H1 (cell line): ENCODE data around the gene SLCO4A1.

Experiments
- CEBPB ChIP-seq: IDR thresholded peaks from 2 replicates; pipeline ENCODE4 v1.6.1; 2012; ENCODE audit warnings: low read depth, low read length
- CHD2 ChIP-seq: IDR thresholded peaks from 2 replicates; pipeline ENCODE4 v1.6.1; 2012; ENCODE audit warnings: low read length, improper control_type of control experiment
- KDM4A ChIP-seq: IDR thresholded peaks from one replicate; pipeline ENCODE4 v1.7.1; 2012; ENCODE audit warnings: low read depth, mild to moderate bottlenecking, moderate library complexity, low read length, inconsistent platforms; ENCODE audit not compliant: severe bottlenecking
- POLR2A ChIP-seq, 2 experiments: IDR thresholded peaks; 1 replicate in 1 of 2; 2 replicates in 1 of 2; pipeline ENCODE4 v1.6.1; 2011; ENCODE audit warnings: low read depth in 2 of 2, low read length in 2 of 2, mild to moderate bottlenecking in 2 of 2; ENCODE audit errors: control extremely low read depth in 1 of 2
- POLR2AphosphoS5 ChIP-seq: IDR thresholded peaks from 2 replicates; pipeline ENCODE4 v1.6.1; 2011; ENCODE audit warnings: low read depth, low read length
- TF ChIP-seq, protein P1 (sequence below): IDR thresholded peaks from 2 replicates; pipeline ENCODE4 v1.6.1; 2012; ENCODE audit warnings: low read length, inconsistent platforms
- TF ChIP-seq, protein P2 (sequence below), 3 experiments: IDR thresholded peaks; 1 replicate in 2 of 3; 2 replicates in 1 of 3; pipeline versions ENCODE4 v1.5.1 to v1.6.1; 2011; ENCODE audit warnings: low read length in 3 of 3, mild to moderate bottlenecking in 3 of 3, inconsistent platforms in 2 of 3, low read depth in 1 of 3, moderate library complexity in 1 of 3; ENCODE audit not compliant: insufficient read depth in 1 of 3; ENCODE audit errors: control extremely low read depth in 1 of 3

DNA sequence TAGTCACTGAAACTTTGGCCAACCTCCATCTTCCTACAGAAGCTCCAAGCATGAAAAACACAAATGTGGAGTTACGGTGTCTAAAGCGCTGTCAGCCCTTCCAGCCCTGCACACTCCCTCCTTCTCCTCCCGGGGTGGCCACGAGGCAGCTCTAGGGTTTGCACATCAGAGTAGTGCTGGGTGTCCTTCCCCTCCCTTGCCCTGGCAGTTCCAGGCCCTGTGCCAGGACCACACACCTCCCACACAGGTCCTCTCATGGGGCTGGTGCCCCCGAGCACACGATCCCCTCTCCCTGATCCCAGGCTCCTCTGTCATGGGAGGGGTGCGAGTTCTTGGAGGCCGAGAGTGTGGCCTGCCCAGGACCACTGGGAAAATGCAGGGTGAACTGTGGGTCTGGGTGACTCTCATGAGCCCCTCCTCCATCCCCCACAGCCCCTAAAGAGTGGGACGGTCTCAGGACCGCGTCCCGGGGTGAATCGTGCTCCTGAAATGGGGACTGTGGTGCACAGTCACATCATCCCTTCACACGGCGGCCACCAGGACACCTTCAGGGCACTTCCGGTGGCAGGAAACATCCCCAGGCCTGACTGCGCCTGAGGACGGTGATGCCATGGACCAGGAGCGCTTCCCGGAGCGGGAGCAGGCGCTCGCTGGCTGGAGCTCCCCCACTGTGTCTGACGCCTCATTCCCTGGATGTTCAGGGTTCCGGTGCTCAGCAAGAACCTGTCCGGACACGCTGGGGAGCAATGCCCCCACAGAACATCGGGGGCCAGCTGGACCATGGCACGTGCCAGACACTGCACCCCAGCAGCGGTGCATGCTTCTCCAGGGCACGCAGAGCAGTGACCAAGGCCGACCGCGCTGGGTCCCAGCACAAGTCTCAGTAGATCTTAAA, 42.8 kb upstream of the SLCO4A1 start:
- TF ChIP-seq POLR2AphosphoS5 (no peak), CHD2 (no peak), CEBPB (no peak), POLR2A (IDR thresholded peaks at IDR 0.05; ENCODE audit: control extremely low read depth in 1 of 2, low read depth in 2 of 2, low read length in 2 of 2) (no peak), KDM4A (no peak)
- TF ChIP-seq, protein P1, sequence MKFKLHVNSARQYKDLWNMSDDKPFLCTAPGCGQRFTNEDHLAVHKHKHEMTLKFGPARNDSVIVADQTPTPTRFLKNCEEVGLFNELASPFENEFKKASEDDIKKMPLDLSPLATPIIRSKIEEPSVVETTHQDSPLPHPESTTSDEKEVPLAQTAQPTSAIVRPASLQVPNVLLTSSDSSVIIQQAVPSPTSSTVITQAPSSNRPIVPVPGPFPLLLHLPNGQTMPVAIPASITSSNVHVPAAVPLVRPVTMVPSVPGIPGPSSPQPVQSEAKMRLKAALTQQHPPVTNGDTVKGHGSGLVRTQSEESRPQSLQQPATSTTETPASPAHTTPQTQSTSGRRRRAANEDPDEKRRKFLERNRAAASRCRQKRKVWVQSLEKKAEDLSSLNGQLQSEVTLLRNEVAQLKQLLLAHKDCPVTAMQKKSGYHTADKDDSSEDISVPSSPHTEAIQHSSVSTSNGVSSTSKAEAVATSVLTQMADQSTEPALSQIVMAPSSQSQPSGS, result no peak
- TF ChIP-seq, protein P2, sequence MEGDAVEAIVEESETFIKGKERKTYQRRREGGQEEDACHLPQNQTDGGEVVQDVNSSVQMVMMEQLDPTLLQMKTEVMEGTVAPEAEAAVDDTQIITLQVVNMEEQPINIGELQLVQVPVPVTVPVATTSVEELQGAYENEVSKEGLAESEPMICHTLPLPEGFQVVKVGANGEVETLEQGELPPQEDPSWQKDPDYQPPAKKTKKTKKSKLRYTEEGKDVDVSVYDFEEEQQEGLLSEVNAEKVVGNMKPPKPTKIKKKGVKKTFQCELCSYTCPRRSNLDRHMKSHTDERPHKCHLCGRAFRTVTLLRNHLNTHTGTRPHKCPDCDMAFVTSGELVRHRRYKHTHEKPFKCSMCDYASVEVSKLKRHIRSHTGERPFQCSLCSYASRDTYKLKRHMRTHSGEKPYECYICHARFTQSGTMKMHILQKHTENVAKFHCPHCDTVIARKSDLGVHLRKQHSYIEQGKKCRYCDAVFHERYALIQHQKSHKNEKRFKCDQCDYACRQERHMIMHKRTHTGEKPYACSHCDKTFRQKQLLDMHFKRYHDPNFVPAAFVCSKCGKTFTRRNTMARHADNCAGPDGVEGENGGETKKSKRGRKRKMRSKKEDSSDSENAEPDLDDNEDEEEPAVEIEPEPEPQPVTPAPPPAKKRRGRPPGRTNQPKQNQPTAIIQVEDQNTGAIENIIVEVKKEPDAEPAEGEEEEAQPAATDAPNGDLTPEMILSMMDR (IDR thresholded peaks at IDR 0.05; ENCODE audit: control extremely low read depth in 1 of 3, insufficient read depth in 1 of 3, low read depth in 1 of 3, low read length in 3 of 3), result no peak
